NCI-H2196 treated with DMSO at 0.1 percent for 48 hours (cell line): ENCODE results near the gene MN1.

Experiments
- DNase-seq: peaks from one replicate; lab custom pipeline; 2025; ENCODE audit not compliant: unreplicated experiment; lab: John Stamatoyannopoulos, UW

MN1 gene

GRCh38 chr22:27800250-27801201 lies 1.0 kb downstream of the MN1 start:
- DNase-seq, result no peak

GRCh38 chr22:27799827-27800249 lies 1.7 kb downstream of the MN1 start:
- DNase-seq, result no peak

GRCh38 chr22:27799015-27799826 lies 2.3 kb downstream of the MN1 start:
- no peak for DNase-seq

- no peak for DNase-seq
Observed at GRCh38 chr22:27798511-27799014, 3.0 kb downstream of the MN1 start.

- no peak for DNase-seq
Observed at GRCh38 chr22:27797520-27798391, 3.8 kb downstream of the MN1 start.

GRCh38 chr22:27796829-27797519 lies 4.6 kb downstream of the MN1 start:
- no peak for DNase-seq

- no peak for DNase-seq
Observed at GRCh38 chr22:27795696-27796517, 5.6 kb downstream of the MN1 start.

- DNase-seq, result no peak
Observed at GRCh38 chr22:27795053-27795452, 6.5 kb downstream of the MN1 start.

GRCh38 chr22:27794226-27794625 lies 7.3 kb downstream of the MN1 start:
- no peak for DNase-seq

- no peak for DNase-seq
Observed at GRCh38 chr22:27793576-27793975, 8.0 kb downstream of the MN1 start.

- DNase-seq, result no peak
Observed at GRCh38 chr22:27792452-27793161, 8.9 kb downstream of the MN1 start.

GRCh38 chr22:27791859-27792241 lies 9.7 kb downstream of the MN1 start:
- DNase-seq, result no peak

GRCh38 chr22:27791159-27791858 lies 10.2 kb downstream of the MN1 start:
- DNase-seq, result no peak

GRCh38 chr22:27790376-27791158 lies 11.0 kb downstream of the MN1 start:
- DNase-seq, result no peak

GRCh38 chr22:27788500-27789288 lies 12.9 kb downstream of the MN1 start:
- no peak for DNase-seq

- DNase-seq, result no peak
Observed at GRCh38 chr22:27786965-27787364, 14.6 kb downstream of the MN1 start.
